ENCODE measurements around the gene GSE1. TPM values are rescaled to one million over a fixed set of nuclear protein-coding genes. Genes with fewer than 3 reads are reported as not detected.
A peak's percentile ranks its signal among the peaks of the same experiment; 100 is the strongest.

The GSE1 gene
- total RNA-seq, 3 donors from 2014 or later: 52.3 to 105 (median 60.7) TPM

DNA sequence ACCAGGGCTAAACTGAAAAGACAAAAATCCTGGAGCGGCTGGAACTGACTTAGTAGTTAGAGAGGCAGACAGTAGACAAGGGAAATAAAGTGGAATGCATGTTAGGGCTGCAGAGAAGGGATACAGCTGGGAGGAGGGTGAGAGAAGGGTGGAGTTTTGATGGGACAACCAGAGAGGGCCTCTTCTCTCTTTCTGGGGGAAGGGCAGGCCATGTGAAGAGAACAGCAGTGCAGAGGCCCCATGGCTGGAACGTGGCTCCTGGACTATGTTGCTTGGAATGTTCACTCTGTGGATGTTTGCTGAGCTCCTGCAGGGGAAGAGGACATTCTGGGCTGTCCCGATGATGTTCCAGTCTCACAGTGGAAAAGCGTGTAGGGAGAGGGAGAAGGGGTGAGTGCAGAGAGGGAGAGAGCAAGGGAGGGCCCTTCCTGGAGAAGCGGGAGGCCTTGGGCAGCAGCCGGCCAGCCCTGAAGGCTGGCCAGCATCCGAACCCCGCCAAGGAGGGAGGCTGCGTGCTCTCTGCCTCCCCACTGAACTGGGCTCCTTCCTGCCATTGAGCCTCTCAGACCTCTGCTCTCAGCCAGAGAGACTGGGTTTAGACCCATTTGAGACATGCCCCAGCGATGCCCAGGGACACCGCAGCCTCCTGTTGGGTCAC, 33.1 kb upstream of the GSE1 start:
- no peak for DNase-seq (ENCODE audit: low spot score in 2 of 2)
- intact Hi-C loops (cut with DNase I; ENCODE audit: low total_unique reads): no loop called here
- Histone ChIP-seq H3K36me3 (no peaks in the 10 kb centered on the region), H3K9me3 (no peaks in the 10 kb centered on the region), H3K4me1 (peaks cover 0 to 13% of the 10 kb centered on the region in 2 donors), H3K27me3 (no peaks in the 10 kb centered on the region), H3K4me3 (no peak overlapping the region), H3K27ac (peak overlapping the region in 1 of 2 donors; percentile 68)
- TF ChIP-seq POLR2A (IDR thresholded peaks at IDR 0.05) (no peak), POLR2AphosphoS5 (IDR thresholded peaks at IDR 0.05) (no peak)
- TF ChIP-seq, protein P1, sequence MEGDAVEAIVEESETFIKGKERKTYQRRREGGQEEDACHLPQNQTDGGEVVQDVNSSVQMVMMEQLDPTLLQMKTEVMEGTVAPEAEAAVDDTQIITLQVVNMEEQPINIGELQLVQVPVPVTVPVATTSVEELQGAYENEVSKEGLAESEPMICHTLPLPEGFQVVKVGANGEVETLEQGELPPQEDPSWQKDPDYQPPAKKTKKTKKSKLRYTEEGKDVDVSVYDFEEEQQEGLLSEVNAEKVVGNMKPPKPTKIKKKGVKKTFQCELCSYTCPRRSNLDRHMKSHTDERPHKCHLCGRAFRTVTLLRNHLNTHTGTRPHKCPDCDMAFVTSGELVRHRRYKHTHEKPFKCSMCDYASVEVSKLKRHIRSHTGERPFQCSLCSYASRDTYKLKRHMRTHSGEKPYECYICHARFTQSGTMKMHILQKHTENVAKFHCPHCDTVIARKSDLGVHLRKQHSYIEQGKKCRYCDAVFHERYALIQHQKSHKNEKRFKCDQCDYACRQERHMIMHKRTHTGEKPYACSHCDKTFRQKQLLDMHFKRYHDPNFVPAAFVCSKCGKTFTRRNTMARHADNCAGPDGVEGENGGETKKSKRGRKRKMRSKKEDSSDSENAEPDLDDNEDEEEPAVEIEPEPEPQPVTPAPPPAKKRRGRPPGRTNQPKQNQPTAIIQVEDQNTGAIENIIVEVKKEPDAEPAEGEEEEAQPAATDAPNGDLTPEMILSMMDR (IDR thresholded peaks at IDR 0.05): no peak

- Histone ChIP-seq H3K27ac (no peak overlapping the region), H3K9me3 (no peaks in the 10 kb centered on the region), H3K36me3 (no peaks in the 10 kb centered on the region), H3K27me3 (no peaks in the 10 kb centered on the region), H3K4me3 (no peak overlapping the region), H3K4me1 (peaks cover 0 to 8% of the 10 kb centered on the region in 2 donors)
- intact Hi-C loops (cut with DNase I; ENCODE audit: low total_unique reads): no loop called here
- DNase-seq (ENCODE audit: low spot score in 2 of 2): no peak
- no peak for TF ChIP-seq POLR2AphosphoS5 (IDR thresholded peaks at IDR 0.05)
- TF ChIP-seq, protein P1 (IDR thresholded peaks at IDR 0.05): no peak
- TF ChIP-seq POLR2A (IDR thresholded peaks at IDR 0.05): no peak
Observed at GRCh38 chr16:85580684-85581083, 32.4 kb upstream of the GSE1 start.

DNA sequence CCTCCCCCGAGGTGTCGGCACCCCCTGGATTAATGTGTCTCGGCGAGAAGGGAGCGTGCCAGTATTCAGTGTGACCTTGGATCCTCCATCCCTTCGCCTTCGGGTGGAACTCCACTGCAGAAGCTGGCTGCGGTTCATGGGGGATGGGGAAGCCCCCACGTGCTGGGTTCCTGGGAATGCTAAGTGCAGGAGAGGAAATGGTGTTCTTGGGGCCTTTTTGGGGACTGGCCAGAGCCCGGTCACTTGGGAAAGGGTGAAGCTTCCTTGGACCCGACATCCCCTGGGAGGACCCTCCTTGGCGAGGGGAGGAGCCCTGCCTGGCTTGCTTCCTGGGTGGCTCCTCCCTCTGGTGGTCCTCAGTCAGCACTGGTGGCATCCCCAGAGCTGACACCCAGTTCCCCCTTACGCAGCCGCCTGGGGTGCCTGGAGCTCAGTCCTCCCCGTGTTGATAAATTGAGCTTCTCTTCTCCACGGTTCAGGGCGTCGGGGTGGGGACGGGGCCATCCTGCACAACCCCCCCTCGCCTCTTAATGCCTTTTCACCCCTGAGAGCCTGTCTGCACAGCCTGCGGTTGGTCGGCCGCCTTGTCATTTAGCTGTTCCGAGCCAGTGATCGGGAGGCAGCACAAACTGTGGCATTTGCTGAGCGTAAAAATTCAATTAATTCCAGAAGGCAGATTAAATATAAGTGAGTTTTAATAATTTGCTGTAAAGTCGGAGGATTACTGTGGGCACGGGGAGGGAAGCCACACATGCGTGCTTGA, 30.7 kb upstream of the GSE1 start:
- TF ChIP-seq POLR2AphosphoS5 (IDR thresholded peaks at IDR 0.05) (no peak), POLR2A (IDR thresholded peaks at IDR 0.05) (no peak)
- TF ChIP-seq, protein P1 (IDR thresholded peaks at IDR 0.05): no peak
- Histone ChIP-seq H3K4me1 (peaks cover 0 to 8% of the 10 kb centered on the region in 2 donors), H3K27ac (no peak overlapping the region), H3K9me3 (no peaks in the 10 kb centered on the region), H3K27me3 (no peaks in the 10 kb centered on the region), H3K4me3 (no peak overlapping the region), H3K36me3 (no peaks in the 10 kb centered on the region)
- no peak for DNase-seq (ENCODE audit: low spot score in 2 of 2)
- intact Hi-C loops (cut with DNase I; ENCODE audit: low total_unique reads): no loop called here

DNA sequence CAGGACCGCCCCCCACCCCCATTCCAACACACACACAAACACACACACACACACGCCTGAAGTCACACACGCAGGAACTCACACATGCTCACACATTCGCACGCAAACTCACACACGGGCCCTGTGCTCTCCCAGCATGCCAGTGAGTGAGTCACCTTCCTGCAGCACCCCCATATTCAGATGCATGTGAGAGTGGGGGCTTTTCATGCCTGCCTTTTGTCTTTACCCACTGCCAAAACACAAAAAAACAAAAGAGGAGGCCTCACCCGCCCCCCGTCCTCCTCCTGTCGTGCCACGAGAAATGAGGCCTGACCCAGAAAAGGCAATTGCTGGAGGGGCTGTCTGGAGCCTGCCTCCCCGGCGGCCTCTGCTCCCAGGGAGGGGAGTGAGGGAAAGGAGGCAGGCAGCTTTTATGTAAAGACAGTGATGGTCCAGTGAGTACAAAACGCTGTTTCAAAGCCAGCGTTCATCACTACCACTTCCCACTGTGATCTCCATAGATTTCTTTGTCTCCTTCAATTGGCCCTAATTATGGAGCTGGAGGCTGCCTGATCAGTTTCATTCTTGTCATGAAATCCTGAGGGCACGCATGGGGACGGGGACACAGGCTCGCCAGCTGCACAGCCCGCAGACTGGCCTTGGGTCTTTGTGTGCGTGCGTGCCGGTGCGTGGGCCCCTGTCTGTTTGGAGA, 29.5 kb upstream of the GSE1 start:
- H3K36me3 ChIP-seq: no peaks in the 10 kb centered on the region
- H3K27me3 ChIP-seq: no peaks in the 10 kb centered on the region
- intact Hi-C loops (cut with DNase I; ENCODE audit: low total_unique reads): no loop called here
- H3K4me1 ChIP-seq: peaks cover 0 to 8% of the 10 kb centered on the region in 2 donors
- TF ChIP-seq POLR2AphosphoS5 (IDR thresholded peaks at IDR 0.05): no peak
- TF ChIP-seq, protein P1 (IDR thresholded peaks at IDR 0.05): no peak
- no peak for TF ChIP-seq POLR2A (IDR thresholded peaks at IDR 0.05)
- DNase-seq (ENCODE audit: low spot score in 2 of 2): no peak
- no peak overlapping the region for H3K4me3 ChIP-seq
- no peaks in the 10 kb centered on the region for H3K9me3 ChIP-seq
- no peak overlapping the region for H3K27ac ChIP-seq

DNA sequence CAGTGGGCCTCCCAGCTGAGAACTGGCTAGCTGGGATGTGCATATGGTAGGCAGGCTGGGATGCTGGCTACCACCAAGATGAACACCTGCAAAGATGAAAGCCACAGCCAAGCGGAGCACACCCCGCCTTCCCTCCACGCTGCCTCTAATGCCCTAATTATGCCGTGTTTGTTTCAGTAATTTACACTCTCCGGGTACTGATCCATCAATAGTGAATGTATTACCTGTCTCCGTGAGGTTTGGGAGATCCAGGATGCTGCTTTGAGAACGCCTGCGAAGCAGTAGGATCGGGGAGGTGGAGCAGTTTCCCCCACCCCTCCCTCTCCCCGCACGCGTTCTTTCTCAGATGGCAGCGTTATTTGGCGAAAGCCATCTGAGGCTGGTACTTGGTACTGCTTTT, 28.9 kb upstream of the GSE1 start:
- Histone ChIP-seq H3K9me3 (no peaks in the 10 kb centered on the region), H3K4me1 (peaks cover 0 to 7% of the 10 kb centered on the region in 2 donors), H3K36me3 (no peaks in the 10 kb centered on the region), H3K27ac (no peak overlapping the region), H3K27me3 (no peaks in the 10 kb centered on the region), H3K4me3 (no peak overlapping the region)
- TF ChIP-seq POLR2A (IDR thresholded peaks at IDR 0.05): no peak
- TF ChIP-seq, protein P1 (IDR thresholded peaks at IDR 0.05): no peak
- TF ChIP-seq POLR2AphosphoS5 (IDR thresholded peaks at IDR 0.05): no peak
- intact Hi-C loops (cut with DNase I; ENCODE audit: low total_unique reads): no loop called here
- DNase-seq (ENCODE audit: low spot score in 2 of 2): no peak

Measured in breast epithelium (tissue), 4 donors.